Measurements from ENCODE around the gene UCKL1. TPM values are rescaled to one million over a fixed set of nuclear protein-coding genes. Genes with fewer than 3 reads are reported as not detected.

Gene UCKL1
- total RNA-seq, 1 donor from 2014 or later, result 31.5 TPM

GRCh38 chr20:63966944-63967322, 10.7 kb upstream of the UCKL1 start:
- Histone ChIP-seq H3K4me3 (no peak overlapping the region), H3K4me1 (peaks cover 19% of the 10 kb centered on the region), H3K36me3 (peaks cover 52% of the 10 kb centered on the region), H3K9me3 (no peaks in the 10 kb centered on the region), H3K27ac (no peak overlapping the region), H3K27me3 (ENCODE audit: low read depth) (no peaks in the 10 kb centered on the region)
- DNase-seq (peak; percentile 36), ATAC-seq (no peak)
- intact Hi-C loops (cut with DNase I), result no loop called here
- TF ChIP-seq, protein P1, sequence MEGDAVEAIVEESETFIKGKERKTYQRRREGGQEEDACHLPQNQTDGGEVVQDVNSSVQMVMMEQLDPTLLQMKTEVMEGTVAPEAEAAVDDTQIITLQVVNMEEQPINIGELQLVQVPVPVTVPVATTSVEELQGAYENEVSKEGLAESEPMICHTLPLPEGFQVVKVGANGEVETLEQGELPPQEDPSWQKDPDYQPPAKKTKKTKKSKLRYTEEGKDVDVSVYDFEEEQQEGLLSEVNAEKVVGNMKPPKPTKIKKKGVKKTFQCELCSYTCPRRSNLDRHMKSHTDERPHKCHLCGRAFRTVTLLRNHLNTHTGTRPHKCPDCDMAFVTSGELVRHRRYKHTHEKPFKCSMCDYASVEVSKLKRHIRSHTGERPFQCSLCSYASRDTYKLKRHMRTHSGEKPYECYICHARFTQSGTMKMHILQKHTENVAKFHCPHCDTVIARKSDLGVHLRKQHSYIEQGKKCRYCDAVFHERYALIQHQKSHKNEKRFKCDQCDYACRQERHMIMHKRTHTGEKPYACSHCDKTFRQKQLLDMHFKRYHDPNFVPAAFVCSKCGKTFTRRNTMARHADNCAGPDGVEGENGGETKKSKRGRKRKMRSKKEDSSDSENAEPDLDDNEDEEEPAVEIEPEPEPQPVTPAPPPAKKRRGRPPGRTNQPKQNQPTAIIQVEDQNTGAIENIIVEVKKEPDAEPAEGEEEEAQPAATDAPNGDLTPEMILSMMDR (IDR thresholded peaks at IDR 0.05), result no peak

DNA sequence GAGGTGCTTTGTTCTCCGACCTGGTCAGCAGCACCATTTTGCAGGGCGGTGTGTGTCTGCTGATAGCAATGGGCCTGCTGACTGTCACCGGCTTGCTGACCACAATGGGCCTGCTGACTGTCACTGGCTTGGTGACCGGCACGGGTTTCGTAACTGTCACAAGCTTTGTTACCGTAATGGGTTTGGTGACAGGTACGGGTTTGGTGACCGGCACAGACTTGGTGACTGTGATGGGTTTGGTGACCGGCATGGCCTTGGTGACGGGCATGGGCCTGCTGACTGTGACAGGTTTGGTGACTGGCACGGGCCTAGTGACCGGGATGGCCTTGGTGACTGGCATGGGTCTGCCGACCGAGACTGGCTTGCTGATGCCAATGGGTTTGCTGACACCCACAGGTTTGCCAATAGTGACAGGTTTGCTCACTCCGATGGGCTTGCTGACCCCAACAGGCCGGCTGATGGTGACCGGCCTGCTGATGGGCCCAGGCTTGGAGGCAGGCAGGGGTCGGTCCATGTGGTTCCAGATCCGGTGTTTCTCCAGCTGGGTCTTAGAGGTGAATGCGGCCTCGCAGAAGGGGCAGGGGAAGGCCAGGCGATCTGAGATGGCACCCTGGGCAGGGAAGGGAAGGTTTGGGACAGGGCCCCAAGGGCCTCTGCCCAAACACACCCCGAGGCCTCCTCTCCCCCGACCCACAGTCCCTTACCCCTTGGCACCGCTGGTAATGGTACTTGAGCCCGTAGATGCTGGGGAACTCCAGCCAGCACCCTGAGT, 10.1 kb upstream of the UCKL1 start:
- Histone ChIP-seq H3K36me3 (peaks cover 58% of the 10 kb centered on the region), H3K9me3 (no peaks in the 10 kb centered on the region), H3K27ac (no peak overlapping the region), H3K27me3 (ENCODE audit: low read depth) (no peaks in the 10 kb centered on the region), H3K4me3 (no peak overlapping the region), H3K4me1 (peaks cover 15% of the 10 kb centered on the region)
- DNase-seq (peak; percentile 32), ATAC-seq (no peak)
- intact Hi-C loops (cut with DNase I), result no loop called here
- TF ChIP-seq, protein P1 (IDR thresholded peaks at IDR 0.05), result no peak

GRCh38 chr20:63964412-63964811, 8.2 kb upstream of the UCKL1 start:
- intact Hi-C loops (cut with DNase I), result no loop called here
- peaks cover 9% of the 10 kb centered on the region for H3K4me1 ChIP-seq
- DNase-seq, result no peak

GRCh38 chr20:63963784-63964301, 7.6 kb upstream of the UCKL1 start:
- H3K27me3 ChIP-seq (ENCODE audit: low read depth), result no peaks in the 10 kb centered on the region
- no peak overlapping the region for H3K4me3 ChIP-seq
- peaks cover 63% of the 10 kb centered on the region for H3K36me3 ChIP-seq
- no peaks in the 10 kb centered on the region for H3K9me3 ChIP-seq
- ATAC-seq (peak in 1 of 2 donors; percentile 2), DNase-seq (no peak)
- H3K4me1 ChIP-seq, result peaks cover 6% of the 10 kb centered on the region
- no peak overlapping the region for H3K27ac ChIP-seq
- TF ChIP-seq, protein P1 (IDR thresholded peaks at IDR 0.05), result no peak
- intact Hi-C loops (cut with DNase I), result no loop called here

More at GRCh38 chr20:63964412-63964811, 8.2 kb upstream of the UCKL1 start:
- no peak for ATAC-seq
- Histone ChIP-seq H3K27ac (no peak overlapping the region), H3K9me3 (no peaks in the 10 kb centered on the region), H3K4me3 (no peak overlapping the region), H3K36me3 (peaks cover 63% of the 10 kb centered on the region), H3K27me3 (ENCODE audit: low read depth) (no peaks in the 10 kb centered on the region)
- TF ChIP-seq, protein P1 (IDR thresholded peaks at IDR 0.05), result no peak

DNA sequence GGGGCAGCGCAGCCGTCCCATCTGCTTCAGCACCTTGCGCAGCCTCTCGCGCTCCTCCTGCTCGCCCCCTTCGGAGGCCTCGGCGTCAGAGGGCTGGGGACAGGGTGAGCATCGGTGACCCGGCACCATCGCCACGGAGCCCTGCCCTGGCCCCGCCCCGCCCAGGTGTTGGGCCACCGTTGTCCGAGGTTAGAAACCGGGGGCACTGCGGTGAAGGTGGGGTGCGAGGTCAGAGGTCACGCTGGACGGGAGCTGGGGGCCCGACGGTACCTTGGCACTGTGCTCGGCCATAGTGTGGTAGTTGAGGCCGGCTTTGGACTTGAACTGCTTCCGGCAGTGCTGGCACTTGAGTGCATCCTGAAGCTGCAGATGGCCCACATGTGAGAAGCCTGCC, 7.1 kb upstream of the UCKL1 start:
- intact Hi-C loops (cut with DNase I), result no loop called here
- Histone ChIP-seq H3K4me1 (peaks cover under 1% of the 10 kb centered on the region), H3K9me3 (no peaks in the 10 kb centered on the region), H3K27ac (no peak overlapping the region), H3K27me3 (ENCODE audit: low read depth) (no peaks in the 10 kb centered on the region), H3K36me3 (peaks cover 62% of the 10 kb centered on the region), H3K4me3 (no peak overlapping the region)
- TF ChIP-seq, protein P1 (IDR thresholded peaks at IDR 0.05), result no peak
- DNase-seq (no peak), ATAC-seq (peak; percentile 3 to 6)
